HUES64 (cell line): ENCODE measurements around the gene JOSD1.

Experiments
- H3K27ac ChIP-seq: 2 replicates; pipeline ENCODE4 v1.7.0; 2013; ENCODE audit warnings: low read depth, low read length, inconsistent platforms
- H3K27me3 ChIP-seq: 2 replicates; pipeline ENCODE4 v1.6.1; 2013; ENCODE audit warnings: mild to moderate bottlenecking, low read length; ENCODE audit not compliant: insufficient read depth
- H3K36me3 ChIP-seq: 2 replicates; pipeline ENCODE4 v1.6.1; 2013; ENCODE audit warnings: mild to moderate bottlenecking, low read length; ENCODE audit not compliant: insufficient read depth
- H3K4me1 ChIP-seq: 2 replicates; pipeline ENCODE4 v1.6.1; 2013; ENCODE audit warnings: mild to moderate bottlenecking, low read length, moderate library complexity; ENCODE audit not compliant: insufficient read depth
- H3K4me3 ChIP-seq: 2 replicates; pipeline ENCODE4 v1.5.1; 2013; ENCODE audit warnings: mild to moderate bottlenecking, low read length, moderate library complexity
- H3K9ac ChIP-seq: 2 replicates; pipeline ENCODE4 v1.6.1; 2013; ENCODE audit warnings: mild to moderate bottlenecking, low read depth, low read length
- H3K9me3 ChIP-seq: 2 replicates; pipeline ENCODE4 v1.6.1; 2013; ENCODE audit warnings: low read depth, low read length; ENCODE audit not compliant: insufficient read depth
- WGBS: fragments of 150-250, 120-280 bp; methylation state at CpG from one replicate; pipeline ENCODE4 v1.1.7; 2013; ENCODE audit warnings: missing lambda C conversion rate; 5-methylcytosine and 5-hydroxymethylcytosine counted together

The JOSD1 gene

GRCh38 chr22:38731703-38732161, 31.0 kb upstream of the JOSD1 start:
- no peaks in the 10 kb centered on the region for H3K4me1 ChIP-seq
- WGBS: 96% methylated on average over 6 of the region's 6 CpGs
- H3K27ac ChIP-seq: no peak overlapping the region
- no peaks in the 10 kb centered on the region for H3K9me3 ChIP-seq
- H3K36me3 ChIP-seq: peaks cover 58% of the 10 kb centered on the region
- no peaks in the 10 kb centered on the region for H3K27me3 ChIP-seq
- no peak overlapping the region for H3K9ac ChIP-seq
- no peak overlapping the region for H3K4me3 ChIP-seq

GRCh38 chr22:38730411-38730871, 29.7 kb upstream of the JOSD1 start:
- no peaks in the 10 kb centered on the region for H3K4me1 ChIP-seq
- no peak overlapping the region for H3K27ac ChIP-seq
- no peaks in the 10 kb centered on the region for H3K27me3 ChIP-seq
- H3K4me3 ChIP-seq: no peak overlapping the region
- H3K9me3 ChIP-seq: no peaks in the 10 kb centered on the region
- 97% methylated on average over 13 of the region's 13 CpGs for WGBS
- peaks cover 71% of the 10 kb centered on the region for H3K36me3 ChIP-seq
- no peak overlapping the region for H3K9ac ChIP-seq

- Histone ChIP-seq H3K27ac (no peak overlapping the region), H3K4me3 (no peak overlapping the region), H3K27me3 (no peaks in the 10 kb centered on the region), H3K9ac (no peak overlapping the region), H3K4me1 (no peaks in the 10 kb centered on the region), H3K9me3 (no peaks in the 10 kb centered on the region), H3K36me3 (peaks cover 76% of the 10 kb centered on the region)
- WGBS: 93% methylated on average over 6 of the region's 6 CpGs
Measured at GRCh38 chr22:38729946-38730345, 29.2 kb upstream of the JOSD1 start.

- Histone ChIP-seq H3K9ac (no peak overlapping the region), H3K4me3 (no peak overlapping the region), H3K27me3 (no peaks in the 10 kb centered on the region), H3K27ac (no peak overlapping the region), H3K4me1 (no peaks in the 10 kb centered on the region), H3K36me3 (peaks cover 79% of the 10 kb centered on the region), H3K9me3 (no peaks in the 10 kb centered on the region)
- WGBS: 96% methylated on average over 18 of the region's 18 CpGs
Measured at GRCh38 chr22:38728871-38729796, 28.4 kb upstream of the JOSD1 start.

GRCh38 chr22:38727530-38728451, 27.0 kb upstream of the JOSD1 start:
- Histone ChIP-seq H3K27me3 (no peaks in the 10 kb centered on the region), H3K4me3 (no peak overlapping the region), H3K36me3 (peaks cover 89% of the 10 kb centered on the region), H3K27ac (no peak overlapping the region), H3K9ac (no peak overlapping the region), H3K4me1 (no peaks in the 10 kb centered on the region), H3K9me3 (no peaks in the 10 kb centered on the region)
- WGBS: 94% methylated on average over 15 of the region's 15 CpGs

GRCh38 chr22:38727123-38727522, 26.4 kb upstream of the JOSD1 start:
- Histone ChIP-seq H3K27me3 (no peaks in the 10 kb centered on the region), H3K9ac (no peak overlapping the region), H3K4me3 (no peak overlapping the region), H3K27ac (no peak overlapping the region), H3K4me1 (no peaks in the 10 kb centered on the region), H3K36me3 (peaks cover 95% of the 10 kb centered on the region), H3K9me3 (no peaks in the 10 kb centered on the region)
- WGBS: 93% methylated on average over 12 of the region's 12 CpGs

- Histone ChIP-seq H3K4me3 (no peak overlapping the region), H3K9ac (no peak overlapping the region), H3K27me3 (no peaks in the 10 kb centered on the region), H3K27ac (no peak overlapping the region), H3K9me3 (no peaks in the 10 kb centered on the region), H3K36me3 (peaks cover 100% of the 10 kb centered on the region), H3K4me1 (no peaks in the 10 kb centered on the region)
- WGBS: 96% methylated on average over 18 of the region's 18 CpGs
Measured at GRCh38 chr22:38725900-38726655, 25.3 kb upstream of the JOSD1 start.

- H3K9ac ChIP-seq: no peak overlapping the region
- H3K4me3 ChIP-seq: no peak overlapping the region
- H3K4me1 ChIP-seq: no peaks in the 10 kb centered on the region
- no peak overlapping the region for H3K27ac ChIP-seq
- WGBS: 90% methylated on average over 3 of the region's 3 CpGs
- H3K27me3 ChIP-seq: no peaks in the 10 kb centered on the region
- H3K36me3 ChIP-seq: peaks cover 97% of the 10 kb centered on the region
- H3K9me3 ChIP-seq: no peaks in the 10 kb centered on the region
Measured at GRCh38 chr22:38724926-38725571, 24.3 kb upstream of the JOSD1 start.

GRCh38 chr22:38724176-38724575, 23.4 kb upstream of the JOSD1 start:
- no peak overlapping the region for H3K9ac ChIP-seq
- no peaks in the 10 kb centered on the region for H3K9me3 ChIP-seq
- H3K27me3 ChIP-seq: no peaks in the 10 kb centered on the region
- H3K36me3 ChIP-seq: peaks cover 93% of the 10 kb centered on the region
- H3K4me1 ChIP-seq: no peaks in the 10 kb centered on the region
- H3K27ac ChIP-seq: no peak overlapping the region
- 98% methylated on average over 7 of the region's 7 CpGs for WGBS
- no peak overlapping the region for H3K4me3 ChIP-seq

GRCh38 chr22:38721551-38721950, 20.8 kb upstream of the JOSD1 start:
- Histone ChIP-seq H3K27me3 (no peaks in the 10 kb centered on the region), H3K27ac (no peak overlapping the region), H3K4me1 (peaks cover 3% of the 10 kb centered on the region; the same call in 1 of the 2 replicates), H3K9ac (no peak overlapping the region), H3K4me3 (no peak overlapping the region), H3K36me3 (peaks cover 88% of the 10 kb centered on the region), H3K9me3 (no peaks in the 10 kb centered on the region)
- 91% methylated on average over 7 of the region's 7 CpGs for WGBS
